ENCODE data around the gene TIMM17B.

DNA sequence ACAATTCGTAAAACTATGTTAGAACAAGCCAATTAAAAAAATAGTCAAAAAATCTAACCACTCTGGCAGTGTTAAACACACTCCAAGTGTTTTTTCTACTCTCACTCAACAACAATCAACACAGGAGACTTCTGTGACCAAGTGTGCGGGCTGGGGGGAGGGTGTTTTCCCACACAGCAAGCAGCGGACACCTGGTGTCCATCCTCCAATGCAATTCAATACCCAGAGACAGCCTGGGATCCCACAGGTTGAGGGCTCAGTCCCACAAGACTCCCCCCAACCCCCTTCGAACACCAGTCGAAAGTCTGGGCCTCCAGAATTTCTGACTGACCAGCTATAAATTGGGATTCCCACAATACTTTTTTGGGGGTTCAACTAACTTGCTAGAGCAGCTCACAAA is 29.6 kb upstream of the TIMM17B start:
- TF ChIP-seq, protein P1, sequence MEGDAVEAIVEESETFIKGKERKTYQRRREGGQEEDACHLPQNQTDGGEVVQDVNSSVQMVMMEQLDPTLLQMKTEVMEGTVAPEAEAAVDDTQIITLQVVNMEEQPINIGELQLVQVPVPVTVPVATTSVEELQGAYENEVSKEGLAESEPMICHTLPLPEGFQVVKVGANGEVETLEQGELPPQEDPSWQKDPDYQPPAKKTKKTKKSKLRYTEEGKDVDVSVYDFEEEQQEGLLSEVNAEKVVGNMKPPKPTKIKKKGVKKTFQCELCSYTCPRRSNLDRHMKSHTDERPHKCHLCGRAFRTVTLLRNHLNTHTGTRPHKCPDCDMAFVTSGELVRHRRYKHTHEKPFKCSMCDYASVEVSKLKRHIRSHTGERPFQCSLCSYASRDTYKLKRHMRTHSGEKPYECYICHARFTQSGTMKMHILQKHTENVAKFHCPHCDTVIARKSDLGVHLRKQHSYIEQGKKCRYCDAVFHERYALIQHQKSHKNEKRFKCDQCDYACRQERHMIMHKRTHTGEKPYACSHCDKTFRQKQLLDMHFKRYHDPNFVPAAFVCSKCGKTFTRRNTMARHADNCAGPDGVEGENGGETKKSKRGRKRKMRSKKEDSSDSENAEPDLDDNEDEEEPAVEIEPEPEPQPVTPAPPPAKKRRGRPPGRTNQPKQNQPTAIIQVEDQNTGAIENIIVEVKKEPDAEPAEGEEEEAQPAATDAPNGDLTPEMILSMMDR (IDR thresholded peaks at IDR 0.05) = no peak
- TF ChIP-seq EP300 (IDR thresholded peaks at IDR 0.05) = no peak

Data from tibial nerve (tissue), 4 donors.